DND-41 (cell line): ENCODE data around the gene NEURL3.

Experiments used
- CTCF ChIP-seq: IDR thresholded peaks from 2 replicates; pipeline ENCODE4 v1.5.1; 2012; ENCODE audit warnings: borderline replicate concordance, low read length, moderate library complexity, mild to moderate bottlenecking; ENCODE audit not compliant: poor library complexity, severe bottlenecking; ENCODE audit errors: extremely low read depth
- EZH2 ChIP-seq: IDR thresholded peaks from 3 replicates; pipeline ENCODE4 v1.6.1; 2012; ENCODE audit warnings: borderline replicate concordance, low read depth, mild to moderate bottlenecking, moderate library complexity, low read length, inconsistent platforms; ENCODE audit not compliant: severe bottlenecking

- TF ChIP-seq CTCF (no peak), EZH2 (no peak)
These were observed 3.5 kb upstream of the NEURL3 start for GRCh38 chr2:96508521-96509113.
